ENCODE results near the gene GPR35. TPM values are rescaled to one million over a fixed set of nuclear protein-coding genes. Genes with fewer than 3 reads are reported as not detected.

GPR35 gene
- total and polyA plus RNA-seq, 7 donors = 1.3 to 76.6 (median 7.8) TPM

GRCh38 chr2:240622531-240623235 lies 2.6 kb upstream of the GPR35 start:
- DNase-seq = peak; percentile 63
- no peak overlapping the region for H3K4me3 ChIP-seq
- H3K27me3 ChIP-seq = peaks cover 0 to 7% (median 0%) of the 10 kb centered on the region in 3 donors
- no peaks in the 10 kb centered on the region for H3K9me3 ChIP-seq
- H3K4me1 ChIP-seq = no peaks in the 10 kb centered on the region
- WGBS, 2 donors = 36 to 79% methylated on average over 37 of the region's 37 CpGs
- TF ChIP-seq EP300 (IDR thresholded peaks at IDR 0.05) = no peak
- TF ChIP-seq POLR2AphosphoS5 (IDR thresholded peaks at IDR 0.05) = no peak
- no peak for TF ChIP-seq CTCF (IDR thresholded peaks at IDR 0.05)
- no peak for TF ChIP-seq POLR2A (IDR thresholded peaks at IDR 0.05)
- intact Hi-C loops (cut with DNase I) = no loop called here
- no peaks in the 10 kb centered on the region for H3K36me3 ChIP-seq
- H3K27ac ChIP-seq = no peak overlapping the region

- Histone ChIP-seq H3K4me1 (no peaks in the 10 kb centered on the region), H3K27ac (no peak overlapping the region), H3K9me3 (no peaks in the 10 kb centered on the region), H3K27me3 (peaks cover 0 to 7% (median 0%) of the 10 kb centered on the region in 3 donors), H3K36me3 (no peaks in the 10 kb centered on the region), H3K4me3 (no peak overlapping the region)
- intact Hi-C loops (cut with DNase I) = no loop called here
- TF ChIP-seq CTCF (IDR thresholded peaks at IDR 0.05) = no peak
- TF ChIP-seq POLR2AphosphoS5 (IDR thresholded peaks at IDR 0.05) = no peak
- no peak for TF ChIP-seq POLR2A (IDR thresholded peaks at IDR 0.05)
- TF ChIP-seq EP300 (IDR thresholded peaks at IDR 0.05) = no peak
- WGBS, 2 donors = 83 to 86% methylated on average over 10 of the region's 10 CpGs
- DNase-seq = no peak
Observed at GRCh38 chr2:240623531-240624010, 1.7 kb upstream of the GPR35 start.

- 55 to 66% methylated on average over 24 of the region's 24 CpGs for WGBS, 2 donors
- H3K27me3 ChIP-seq = peaks cover 0 to 7% (median 0%) of the 10 kb centered on the region in 3 donors
- H3K4me3 ChIP-seq = no peak overlapping the region
- DNase-seq = peak; percentile 61
- H3K27ac ChIP-seq = no peak overlapping the region
- no peak for TF ChIP-seq EP300 (IDR thresholded peaks at IDR 0.05)
- no peak for TF ChIP-seq POLR2A (IDR thresholded peaks at IDR 0.05)
- no peak for TF ChIP-seq CTCF (IDR thresholded peaks at IDR 0.05)
- TF ChIP-seq POLR2AphosphoS5 (IDR thresholded peaks at IDR 0.05) = no peak
- intact Hi-C loops (cut with DNase I) = no loop called here
- no peaks in the 10 kb centered on the region for H3K36me3 ChIP-seq
- H3K4me1 ChIP-seq = no peaks in the 10 kb centered on the region
- H3K9me3 ChIP-seq = no peaks in the 10 kb centered on the region
Observed at GRCh38 chr2:240624011-240624949, 1.0 kb upstream of the GPR35 start.

GRCh38 chr2:240626531-240627300 lies 1.4 kb downstream of the GPR35 start:
- Histone ChIP-seq H3K27me3 (peaks cover 0 to 7% (median 0%) of the 10 kb centered on the region in 3 donors), H3K4me3 (no peak overlapping the region), H3K27ac (no peak overlapping the region), H3K9me3 (no peaks in the 10 kb centered on the region), H3K4me1 (no peaks in the 10 kb centered on the region), H3K36me3 (no peaks in the 10 kb centered on the region)
- no peak for TF ChIP-seq POLR2AphosphoS5 (IDR thresholded peaks at IDR 0.05)
- TF ChIP-seq EP300 (IDR thresholded peaks at IDR 0.05) = no peak
- no peak for TF ChIP-seq POLR2A (IDR thresholded peaks at IDR 0.05)
- no peak for TF ChIP-seq CTCF (IDR thresholded peaks at IDR 0.05)
- intact Hi-C loops (cut with DNase I) = no loop called here
- peak; percentile 66 for DNase-seq
- WGBS, 2 donors = 56 to 68% methylated on average over 21 of the region's 21 CpGs

All from sigmoid colon (tissue), 7 donors.